Measurements from ENCODE around the gene ERICH2.

Gene ERICH2

GRCh38 chr2:170764880-170765261 is 5.3 kb upstream of the ERICH2 start:
- no peak for DNase-seq

GRCh38 chr2:170766693-170767092 is 3.5 kb upstream of the ERICH2 start:
- no peak for DNase-seq

GRCh38 chr2:170770606-170771420 is 635 bp downstream of the ERICH2 start:
- peak; percentile 25 for DNase-seq

- DNase-seq, result no peak
These were observed 1.3 kb downstream of the ERICH2 start for GRCh38 chr2:170771421-170771937.

GRCh38 chr2:170772295-170772694 is 2.1 kb downstream of the ERICH2 start:
- DNase-seq, result no peak

- DNase-seq, result no peak
These were observed 3.9 kb downstream of the ERICH2 start for GRCh38 chr2:170774074-170774473.

GRCh38 chr2:170778900-170779299 is 8.7 kb downstream of the ERICH2 start:
- DNase-seq, result no peak

GRCh38 chr2:170779304-170779703 is 9.1 kb downstream of the ERICH2 start:
- DNase-seq, result no peak

GRCh38 chr2:170782673-170783072 is 12.5 kb downstream of the ERICH2 start:
- DNase-seq, result no peak

GRCh38 chr2:170783549-170783948 is 13.4 kb downstream of the ERICH2 start:
- DNase-seq, result no peak

GRCh38 chr2:170798996-170799395 is 28.8 kb downstream of the ERICH2 start:
- no peak for DNase-seq

- no peak for DNase-seq
These were observed 36.4 kb downstream of the ERICH2 start for GRCh38 chr2:170806548-170806947.

GRCh38 chr2:170812710-170813600 is 42.8 kb downstream of the ERICH2 start:
- peak; percentile 67 for DNase-seq

GRCh38 chr2:170813611-170814532 is 43.7 kb downstream of the ERICH2 start:
- DNase-seq, result peak; percentile 42

GRCh38 chr2:170814533-170815230 is 44.5 kb downstream of the ERICH2 start:
- DNase-seq, result peak; percentile 56

- peak; percentile 74 for DNase-seq
These were observed 45.1 kb downstream of the ERICH2 start for GRCh38 chr2:170815311-170815710.

GRCh38 chr2:170815746-170816503 is 45.7 kb downstream of the ERICH2 start:
- DNase-seq, result peak; percentile 74

- peak; percentile 45 for DNase-seq
These were observed 46.4 kb downstream of the ERICH2 start, which contains the start of gene GAD1 for GRCh38 chr2:170816504-170817092. Gene GAD1 (plus strand): TSS chr2:170816887. CDS start chr2:170818592, 1,705 bp downstream.

- DNase-seq, result peak; percentile 10
These were observed 47.2 kb downstream of the ERICH2 start for GRCh38 chr2:170817093-170818035.

Data from NCI-H2029 treated with DMSO at 0.1 percent for 48 hours (cell line).